ENCODE results near the gene AOPEP.

- TF ChIP-seq CTCF (IDR thresholded peaks at IDR 0.05): no peak
- no peak for TF ChIP-seq POLR2A (IDR thresholded peaks at IDR 0.05)
Observed at GRCh38 chr9:94919376-94920098, 193.0 kb downstream of the AOPEP start.

Measured in testis (tissue), 2 donors.